Transverse colon (tissue), 4 donors: ENCODE data around the gene THEMIS2. TPM values are rescaled to one million over a fixed set of nuclear protein-coding genes. Genes with fewer than 3 reads are reported as not detected.

Experiments
- DNase-seq: peaks from one replicate; pipeline ENCODE4 v3.0.0-alpha.2; 2019
- H3K27ac ChIP-seq, 4 donors: fragments of 200-600 bp; sonication (generic); 2 replicates each; pipeline ENCODE4 v1.5.1; 2016 to 2018; ENCODE audit warnings: inconsistent platforms in 4 of 4
- H3K27me3 ChIP-seq: fragments of 200-600 bp; sonication (generic); 2 replicates; pipeline ENCODE4 v1.5.1; 2017; ENCODE audit warnings: inconsistent platforms
- H3K36me3 ChIP-seq, 4 donors: fragments of 200-600 bp; sonication (generic); 2 replicates each; pipeline ENCODE4 v1.5.1; 2017 to 2019; ENCODE audit warnings: inconsistent platforms in 4 of 4
- H3K4me1 ChIP-seq, 4 donors: fragments of 200-600 bp; sonication (generic); 2 replicates each; pipeline ENCODE4 v1.5.1; 2017 to 2020; ENCODE audit warnings: inconsistent platforms in 4 of 4
- H3K4me3 ChIP-seq, 4 donors: fragments of 200-600 bp; sonication (generic); 1 replicate in 1 of 4; 2 replicates in 3 of 4; pipeline versions ENCODE4 v1.5.1 to v1.6.1; 2017 to 2019; ENCODE audit warnings: inconsistent platforms in 4 of 4
- H3K9me3 ChIP-seq, 2 donors: fragments of 200-600 bp; sonication (generic); 2 replicates each; pipeline ENCODE4 v1.5.1; 2017 to 2019; ENCODE audit warnings: inconsistent platforms in 2 of 2
- EP300 ChIP-seq: sonication (generic); formaldehyde crosslinking; IDR thresholded peaks from one replicate; pipeline ENCODE4 v1.6.1; 2017; ENCODE audit warnings: antibody characterized with exemption, low read depth
- POLR2A ChIP-seq: fragments of 450-650 bp; IDR thresholded peaks from one replicate; pipeline ENCODE4 v1.6.1; 2016; ENCODE audit warnings: antibody characterized with exemption, mild to moderate bottlenecking, moderate library complexity
- POLR2AphosphoS5 ChIP-seq, 3 donors: sonication (generic); formaldehyde crosslinking; IDR thresholded peaks; one replicate each; pipeline ENCODE4 v1.6.1; 2016; ENCODE audit warnings: antibody characterized with exemption in 3 of 3
- WGBS, 2 donors: methylation state at CpG; one replicate each; pipeline ENCODE4 v1.1.5; 2018; ENCODE audit warnings: low coverage in 1 of 2; 5-methylcytosine and 5-hydroxymethylcytosine counted together
- in situ Hi-C, 4 donors: fragments of 200-750 bp; cut with MboI; loops; one replicate each; pipeline versions ENCODE4 v1.15.0 to v1.15.1; 2017; ENCODE audit warnings: low sequenced_read_pairs in 3 of 4, low pct_ligation_motif_present in 1 of 4, low pct_unique_long_range_greater_than_20kb in 1 of 4
- intact Hi-C: fragments of 100-400 bp; cut with DNase I; formaldehyde crosslinking; loops from one replicate; pipeline ENCODE4 v1.15.1; 2023; ENCODE audit warnings: low total_unique reads
- total RNA-seq, 4 donors: library from RNA; depleted of rRNA; stranded (reverse); fragments of >200 nt; gene quantifications; one replicate each; pipeline ENCODE4 v1.1.0, GENCODE V29; 2016
- TF ChIP-seq, protein P1 (sequence below), 5 experiments: fragments of 200-600 bp in 3 of 5; fragments of 450-650 bp in 2 of 5; sonication (generic) in 3 of 5; IDR thresholded peaks; 1 replicate in 2 of 5; 2 replicates in 3 of 5; pipeline ENCODE4 v1.5.1; 2016 to 2017; ENCODE audit warnings: antibody characterized with exemption in 5 of 5, inconsistent platforms in 3 of 5, mild to moderate bottlenecking in 2 of 5, moderate library complexity in 1 of 5

Gene THEMIS2
- total RNA-seq, 4 donors from 2014 or later, result 1.00 to 27.9 (median 18.6) TPM

DNA sequence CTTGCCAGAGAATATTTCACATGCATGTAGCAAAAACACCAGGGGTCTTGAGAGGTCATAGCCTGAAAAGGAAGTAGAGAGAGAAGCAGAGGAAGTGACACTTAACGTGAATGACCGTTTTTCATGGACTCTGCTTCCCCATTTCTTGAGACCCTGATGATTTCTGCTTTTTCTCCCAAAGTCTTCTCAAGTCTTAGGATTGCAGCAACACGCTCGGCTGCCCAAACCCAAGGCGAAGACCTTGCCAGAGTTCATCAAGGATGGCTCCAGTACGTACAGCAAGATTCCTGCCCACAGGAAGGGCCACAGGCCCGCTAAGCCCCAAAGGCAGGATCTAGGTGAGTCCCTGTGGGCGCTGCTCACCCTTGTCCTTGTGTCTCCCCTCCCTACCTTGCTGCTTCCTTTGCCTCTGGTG lies 12.8 kb downstream of the THEMIS2 start:
- intact Hi-C loops, result no loop called here
- TF ChIP-seq POLR2AphosphoS5 (IDR thresholded peaks at IDR 0.05) (no peak), EP300 (no peak), POLR2A (no peak)
- TF ChIP-seq, protein P1, sequence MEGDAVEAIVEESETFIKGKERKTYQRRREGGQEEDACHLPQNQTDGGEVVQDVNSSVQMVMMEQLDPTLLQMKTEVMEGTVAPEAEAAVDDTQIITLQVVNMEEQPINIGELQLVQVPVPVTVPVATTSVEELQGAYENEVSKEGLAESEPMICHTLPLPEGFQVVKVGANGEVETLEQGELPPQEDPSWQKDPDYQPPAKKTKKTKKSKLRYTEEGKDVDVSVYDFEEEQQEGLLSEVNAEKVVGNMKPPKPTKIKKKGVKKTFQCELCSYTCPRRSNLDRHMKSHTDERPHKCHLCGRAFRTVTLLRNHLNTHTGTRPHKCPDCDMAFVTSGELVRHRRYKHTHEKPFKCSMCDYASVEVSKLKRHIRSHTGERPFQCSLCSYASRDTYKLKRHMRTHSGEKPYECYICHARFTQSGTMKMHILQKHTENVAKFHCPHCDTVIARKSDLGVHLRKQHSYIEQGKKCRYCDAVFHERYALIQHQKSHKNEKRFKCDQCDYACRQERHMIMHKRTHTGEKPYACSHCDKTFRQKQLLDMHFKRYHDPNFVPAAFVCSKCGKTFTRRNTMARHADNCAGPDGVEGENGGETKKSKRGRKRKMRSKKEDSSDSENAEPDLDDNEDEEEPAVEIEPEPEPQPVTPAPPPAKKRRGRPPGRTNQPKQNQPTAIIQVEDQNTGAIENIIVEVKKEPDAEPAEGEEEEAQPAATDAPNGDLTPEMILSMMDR (IDR thresholded peaks at IDR 0.05), result no peak
- DNase-seq, result no peak
- Histone ChIP-seq H3K27me3 (no peaks in the 10 kb centered on the region), H3K27ac (peak overlapping the region; percentile 53 to 75 (median 72)), H3K4me1 (no peaks in the 10 kb centered on the region), H3K36me3 (no peaks in the 10 kb centered on the region), H3K9me3 (no peaks in the 10 kb centered on the region), H3K4me3 (no peak overlapping the region)
- WGBS, 2 donors, result 56 to 89% methylated on average over 2 to 8 of the region's 8 CpGs
- in situ Hi-C loops, result no loop called here

DNA sequence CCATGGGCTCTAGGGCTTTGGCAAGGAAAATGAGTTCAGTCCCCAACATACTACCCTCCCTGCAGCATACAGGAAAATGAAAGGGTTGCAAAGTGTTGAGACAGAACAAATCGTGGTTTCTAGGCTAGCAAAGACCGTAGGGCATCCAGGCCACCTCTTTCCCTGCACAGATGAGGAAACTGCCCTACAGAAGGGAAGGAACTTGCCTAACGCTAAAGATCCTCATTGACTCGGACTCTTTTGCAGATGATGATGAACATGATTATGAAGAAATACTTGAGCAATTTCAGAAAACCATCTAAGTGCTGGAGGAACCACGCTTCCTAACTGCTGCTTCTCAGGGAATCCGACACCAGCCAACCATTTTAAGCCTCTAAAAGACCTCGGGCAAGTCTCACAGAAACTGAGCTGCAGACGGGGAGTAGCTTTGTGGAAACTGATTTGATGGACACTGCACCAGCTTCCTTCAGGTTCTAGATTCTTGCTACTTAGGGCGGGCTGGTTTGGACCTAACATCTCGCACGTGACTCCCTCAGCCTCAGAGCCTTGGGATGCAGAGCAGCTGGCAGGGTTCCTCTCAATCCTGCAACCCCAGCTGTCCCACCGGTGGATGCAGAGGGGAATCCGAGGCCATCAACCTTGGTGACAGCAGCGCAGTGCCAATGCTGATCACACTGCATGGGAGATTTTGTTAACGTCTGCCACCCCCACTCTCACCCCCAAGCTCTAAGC lies 13.4 kb downstream of the THEMIS2 start:
- WGBS, 2 donors, result 64 to 87% methylated on average over 5 to 15 of the region's 15 CpGs
- in situ Hi-C loops, result no loop called here
- Histone ChIP-seq H3K36me3 (peaks cover 0 to under 1% (median 0%) of the 10 kb centered on the region in 4 donors), H3K27me3 (no peaks in the 10 kb centered on the region), H3K4me1 (no peaks in the 10 kb centered on the region), H3K27ac (peak overlapping the region; percentile 53 to 75 (median 72)), H3K4me3 (no peak overlapping the region), H3K9me3 (no peaks in the 10 kb centered on the region)
- TF ChIP-seq, protein P1 (IDR thresholded peaks at IDR 0.05), result no peak
- TF ChIP-seq POLR2A (no peak), POLR2AphosphoS5 (IDR thresholded peaks at IDR 0.05) (no peak), EP300 (no peak)
- no peak for DNase-seq
- intact Hi-C loops, result no loop called here

DNA sequence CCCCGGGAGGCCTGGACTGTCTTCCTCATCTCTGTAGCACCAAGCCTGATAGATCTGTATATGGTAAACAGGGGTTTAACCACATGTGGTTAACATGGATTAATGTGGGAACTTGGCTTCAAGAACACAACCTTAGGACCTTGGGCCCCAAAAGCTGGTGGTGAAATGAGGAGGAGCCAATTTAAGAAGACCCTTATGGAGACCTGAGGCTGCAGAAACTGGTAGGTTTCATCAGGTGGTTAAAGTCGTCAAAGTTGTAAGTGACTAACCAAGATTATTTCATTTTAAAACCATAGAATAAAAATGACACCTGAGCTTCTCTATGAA lies 14.0 kb downstream of the THEMIS2 start:
- H3K9me3 ChIP-seq, result no peaks in the 10 kb centered on the region
- no peaks in the 10 kb centered on the region for H3K4me1 ChIP-seq
- no peaks in the 10 kb centered on the region for H3K27me3 ChIP-seq
- intact Hi-C loops, result no loop called here
- DNase-seq, result no peak
- in situ Hi-C loops, result no loop called here
- no peak overlapping the region for H3K4me3 ChIP-seq
- TF ChIP-seq POLR2A, result no peak
- TF ChIP-seq, protein P1 (IDR thresholded peaks at IDR 0.05), result no peak
- no peak for TF ChIP-seq POLR2AphosphoS5 (IDR thresholded peaks at IDR 0.05)
- no peak for TF ChIP-seq EP300
- peaks cover 0 to 6% (median 0%) of the 10 kb centered on the region in 4 donors for H3K36me3 ChIP-seq
- WGBS, 2 donors, result 76 to 90% methylated on average over 1 to 2 of the region's 2 CpGs
- H3K27ac ChIP-seq, result peak overlapping the region; percentile 53 to 75 (median 72)

DNA sequence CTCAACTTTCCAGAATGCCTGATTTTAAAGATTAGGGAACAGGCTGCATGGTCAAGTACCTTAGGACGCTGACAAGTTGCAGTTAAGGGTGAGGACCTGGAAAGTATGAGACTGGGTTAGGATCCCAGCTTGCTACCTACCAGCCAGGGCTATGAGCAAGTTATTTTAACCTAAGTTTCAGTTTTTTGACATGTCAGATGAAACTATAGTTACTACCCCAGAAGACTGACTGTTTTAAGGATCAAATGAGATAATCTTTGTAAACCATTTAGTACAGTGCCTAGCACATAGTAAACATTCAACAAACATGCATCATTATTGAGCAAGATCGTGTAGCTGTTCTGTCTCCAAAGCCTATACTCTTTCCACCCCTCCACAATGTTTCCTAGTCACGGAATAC lies 14.4 kb downstream of the THEMIS2 start:
- DNase-seq, result no peak
- 17 to 75% methylated on average over 1 to 3 of the region's 3 CpGs for WGBS, 2 donors
- Histone ChIP-seq H3K4me3 (no peak overlapping the region), H3K36me3 (peaks cover 0 to 10% (median under 1%) of the 10 kb centered on the region in 4 donors), H3K9me3 (no peaks in the 10 kb centered on the region), H3K27ac (peak overlapping the region; percentile 53 to 75 (median 72)), H3K4me1 (no peaks in the 10 kb centered on the region), H3K27me3 (no peaks in the 10 kb centered on the region)
- TF ChIP-seq, protein P1 (IDR thresholded peaks at IDR 0.05), result no peak
- no peak for TF ChIP-seq EP300
- TF ChIP-seq POLR2AphosphoS5 (IDR thresholded peaks at IDR 0.05), result no peak
- no peak for TF ChIP-seq POLR2A
- in situ Hi-C loops, result no loop called here
- intact Hi-C loops, result no loop called here
